ENCODE data around the gene GNAO1.
A peak's percentile ranks its signal among the peaks of the same experiment; 100 is the strongest.

DNA sequence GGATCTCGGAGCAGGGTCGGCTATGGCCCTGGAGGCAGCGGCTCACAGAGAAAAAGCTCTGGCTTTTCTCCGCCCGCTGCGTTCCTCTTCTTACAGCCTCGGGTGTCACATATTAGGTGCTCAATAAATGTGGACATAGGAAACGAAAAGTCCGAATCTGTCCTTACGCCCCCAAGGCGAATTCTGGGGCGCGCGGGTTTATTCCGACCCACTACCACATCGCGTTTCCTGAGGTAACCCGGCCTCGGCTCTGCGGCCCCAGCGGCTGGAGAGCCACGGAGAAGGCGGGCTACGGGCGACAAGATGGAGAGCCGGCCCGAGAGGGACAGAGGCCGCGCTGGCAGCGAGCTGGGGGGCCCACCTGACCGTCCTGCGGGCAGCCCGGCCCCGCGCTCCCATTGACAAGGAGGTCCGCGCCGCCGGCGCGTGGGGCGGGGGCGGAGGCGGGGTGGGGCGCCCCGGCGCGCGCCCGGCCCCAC is 573 bp upstream of the GNAO1 start:
- TF ChIP-seq CTCF (IDR thresholded peaks at IDR 0.05) (no peak), EZH2 (IDR thresholded peaks at IDR 0.05; ENCODE audit: borderline replicate concordance, insufficient read depth, low read depth, low read length, poor library complexity, severe bottlenecking) (peak; percentile 64)

Data from B cell (primary cell).